H1 (cell line): ENCODE data around the gene ENO2. TPM values are rescaled to one million over a fixed set of nuclear protein-coding genes. Genes with fewer than 3 reads are reported as not detected.
"Not testable (repeated sequence)": the region's sequence is repeated elsewhere in the genome, so short reads cannot be mapped to it uniquely, and the experiment has no call there.

Experiments
- CTCF ChIA-PET: fragments of 300-600 bp; sonication (Branson Sonifier 250); formaldehyde crosslinking; loops from one replicate; lab custom pipeline; 2021; ENCODE audit not compliant: partially characterized antibody; lab: Charles Lee
- POLR2A ChIA-PET: fragments of 300-600 bp; sonication (Branson Sonifier 250); formaldehyde crosslinking; loops from one replicate; lab custom pipeline; 2021; ENCODE audit warnings: inconsistent platforms; ENCODE audit not compliant: partially characterized antibody; lab: Charles Lee
- DNase-seq, 2 experiments: peaks; one replicate each; pipeline versions ENCODE4 v3.0.0 to v3.0.0-alpha.2; 2010 to 2022; ENCODE audit warnings: low spot score in 2 of 2, low read depth in 1 of 2, mixed read lengths in 1 of 2
- FAIRE-seq: peaks from 2 replicates; lab custom pipeline; 2011; peaks lifted over from hg19 to GRCh38; lab: Jason Lieb, UNC
- H2AFZ ChIP-seq: 2 replicates; pipeline ENCODE4 v1.8.1; 2012; ENCODE audit warnings: low read length, inconsistent platforms
- H2AK5ac ChIP-seq: 2 replicates; pipeline ENCODE4 v1.6.1; 2013; ENCODE audit warnings: low read depth, low read length
- H2BK120ac ChIP-seq: replicated peaks from 2 replicates; pipeline ENCODE3; 2013; ENCODE audit warnings: low read depth, low read length, inconsistent platforms
- H2BK12ac ChIP-seq: 2 replicates; pipeline ENCODE4 v1.6.1; 2013; ENCODE audit warnings: low read depth, low read length
- H2BK15ac ChIP-seq: 2 replicates; pipeline ENCODE4 v1.6.1; 2013; ENCODE audit warnings: low read length
- H2BK20ac ChIP-seq: 2 replicates; pipeline ENCODE4 v1.6.1; 2013; ENCODE audit warnings: low read length
- H2BK5ac ChIP-seq: 2 replicates; pipeline ENCODE4 v1.6.1; 2013; ENCODE audit warnings: low read depth, low read length
- H3K14ac ChIP-seq: 2 replicates; pipeline ENCODE4 v1.6.1; 2013; ENCODE audit warnings: inconsistent platforms; ENCODE audit not compliant: insufficient read length
- H3K18ac ChIP-seq: 2 replicates; pipeline ENCODE4 v1.6.1; 2013; ENCODE audit warnings: low read length; ENCODE audit errors: extremely low read depth
- H3K23ac ChIP-seq: 2 replicates; pipeline ENCODE4 v1.6.1; 2013; ENCODE audit warnings: inconsistent platforms; ENCODE audit not compliant: insufficient read length
- H3K23me2 ChIP-seq: 2 replicates; pipeline ENCODE4 v1.6.1; 2013; ENCODE audit warnings: low read depth, low read length
- H3K27ac ChIP-seq: 2 replicates; pipeline ENCODE4 v1.6.1; 2011; ENCODE audit warnings: low read depth, low read length, inconsistent platforms
- H3K27me3 ChIP-seq, 4 experiments: replicated peaks in 1 of 4; 1 replicate in 1 of 4; 2 replicates in 3 of 4; pipeline versions ENCODE4 v1.6.1 to v1.8.1; 2011 to 2013; ENCODE audit warnings: low read length in 3 of 4, mild to moderate bottlenecking in 3 of 4, inconsistent platforms in 2 of 4, mixed read lengths in 2 of 4, moderate library complexity in 1 of 4; ENCODE audit not compliant: control insufficient read depth in 3 of 4, insufficient read depth in 3 of 4; ENCODE audit errors: extremely low read depth in 1 of 4
- H3K36me3 ChIP-seq, 4 experiments: 2 replicates each; pipeline versions ENCODE4 v1.6.1 to v1.8.1; 2011 to 2013; ENCODE audit warnings: mild to moderate bottlenecking in 4 of 4, low read length in 3 of 4, moderate library complexity in 2 of 4, control low read depth in 1 of 4, inconsistent platforms in 1 of 4; ENCODE audit not compliant: insufficient read depth in 4 of 4, control insufficient read depth in 2 of 4
- H3K4ac ChIP-seq: replicated peaks from 2 replicates; pipeline ENCODE3; 2013; ENCODE audit warnings: low read length, low read depth, mixed read lengths, inconsistent platforms; ENCODE audit not compliant: insufficient read length
- H3K4me1 ChIP-seq, 4 experiments: replicated peaks in 1 of 4; 1 replicate in 1 of 4; 2 replicates in 3 of 4; pipeline versions ENCODE4 v1.6.1 to v1.8.1; 2011 to 2013; ENCODE audit warnings: low read length in 3 of 4, inconsistent platforms in 2 of 4, mixed read lengths in 1 of 4; ENCODE audit not compliant: insufficient read depth in 4 of 4, control insufficient read depth in 3 of 4
- H3K4me2 ChIP-seq, 2 experiments: 2 replicates each; pipeline versions ENCODE4 v1.6.1 to v1.8.1; 2011 to 2013; ENCODE audit warnings: low read depth in 2 of 2, low read length in 2 of 2, control low read depth in 1 of 2, inconsistent platforms in 1 of 2, mild to moderate bottlenecking in 1 of 2; ENCODE audit not compliant: insufficient read depth in 1 of 2
- H3K4me3 ChIP-seq, 4 experiments: fragments of 200-600, 300-600 bp in 1 of 4; sonication (generic), shearing (Covaris generic), sonication (Bioruptor Twin) in 1 of 4; 2 replicates each; pipeline versions ENCODE4 v1.5.1 to v1.8.1; 2011 to 2016; ENCODE audit warnings: low read length in 4 of 4, low read depth in 3 of 4, control low read depth in 2 of 4, inconsistent platforms in 2 of 4, mild to moderate bottlenecking in 2 of 4, mixed read lengths in 1 of 4, moderate library complexity in 1 of 4; ENCODE audit not compliant: insufficient read depth in 2 of 4; ENCODE audit errors: extremely low read depth in 1 of 4
- H3K56ac ChIP-seq: replicated peaks from 2 replicates; pipeline ENCODE3; 2013; ENCODE audit warnings: low read depth, mild to moderate bottlenecking, mixed read lengths, low read length, inconsistent platforms; ENCODE audit not compliant: insufficient read length
- H3K79me1 ChIP-seq: 2 replicates; pipeline ENCODE4 v1.6.1; 2013; ENCODE audit warnings: low read depth, low read length, control low read depth
- H3K79me2 ChIP-seq, 2 experiments: 2 replicates each; pipeline versions ENCODE4 v1.6.1 to v1.8.1; 2012 to 2013; ENCODE audit warnings: low read length in 2 of 2, mild to moderate bottlenecking in 2 of 2, inconsistent platforms in 1 of 2; ENCODE audit not compliant: insufficient read depth in 2 of 2, control insufficient read depth in 1 of 2
- H3K9ac ChIP-seq, 4 experiments: replicated peaks in 1 of 4; 1 replicate in 1 of 4; 2 replicates in 3 of 4; pipeline versions ENCODE4 v1.6.1 to v1.8.1; 2011 to 2013; ENCODE audit warnings: low read depth in 3 of 4, low read length in 3 of 4, control low read depth in 2 of 4, mild to moderate bottlenecking in 2 of 4, moderate library complexity in 2 of 4, inconsistent platforms in 1 of 4; ENCODE audit errors: extremely low read depth in 1 of 4
- H3K9me3 ChIP-seq, 2 experiments: 2 replicates each; pipeline versions ENCODE4 v1.6.1 to v1.8.1; 2012 to 2013; ENCODE audit warnings: mild to moderate bottlenecking in 2 of 2, moderate library complexity in 2 of 2, control low read depth in 1 of 2, inconsistent platforms in 1 of 2, low read depth in 1 of 2, low read length in 1 of 2, mixed read lengths in 1 of 2; ENCODE audit not compliant: insufficient read depth in 2 of 2
- H4K20me1 ChIP-seq, 2 experiments: replicated peaks in 1 of 2; 2 replicates each; pipeline versions ENCODE3 to v1.8.1; 2011 to 2013; ENCODE audit warnings: inconsistent platforms in 2 of 2, low read length in 2 of 2, mild to moderate bottlenecking in 1 of 2; ENCODE audit not compliant: insufficient read depth in 2 of 2, control insufficient read depth in 1 of 2
- H4K5ac ChIP-seq: 2 replicates; pipeline ENCODE4 v1.6.1; 2013; ENCODE audit warnings: low read length, low read depth, mixed read lengths, inconsistent platforms; ENCODE audit not compliant: insufficient read length
- H4K8ac ChIP-seq: 2 replicates; pipeline ENCODE4 v1.8.0; 2013; ENCODE audit warnings: mild to moderate bottlenecking, moderate library complexity, low read length, inconsistent platforms; ENCODE audit not compliant: insufficient read depth; ENCODE audit errors: extremely low read depth
- H4K91ac ChIP-seq: replicated peaks from 2 replicates; pipeline ENCODE3; 2013; ENCODE audit warnings: low read length, mixed read lengths, inconsistent platforms; ENCODE audit not compliant: insufficient read length
- JUN ChIP-seq: IDR thresholded peaks from 2 replicates; pipeline ENCODE4 v1.6.1; 2011; ENCODE audit warnings: low read depth, mild to moderate bottlenecking, improper control_type of control experiment, low read length
- WGBS, 2 experiments: shearing (Covaris generic) in 1 of 2; methylation state at CpG; one replicate each; pipeline versions ENCODE4 v1.1.6 to v1.1.7; 2013 to 2015; ENCODE audit warnings: low lambda C conversion rate in 2 of 2, mixed read lengths in 2 of 2, inconsistent platforms in 1 of 2, low coverage in 1 of 2, missing lambda C conversion rate in 1 of 2; ENCODE audit not compliant: insufficient replicate concordance in 2 of 2, insufficient coverage in 1 of 2, insufficient read length in 1 of 2; ENCODE audit errors: extremely low coverage in 1 of 2, missing lambda C conversion rate in 1 of 2; 5-methylcytosine and 5-hydroxymethylcytosine counted together
- polyA plus RNA-seq, 7 experiments: library from polyadenylated mRNA; depleted of rRNA in 3 of 7; stranded (reverse) in 5 of 7; unstranded in 2 of 7; fragments of >200 nt in 5 of 7; fragments of 200-250 nt in 2 of 7; gene quantifications; 1 replicate in 5 of 7; 2 replicates in 1 of 7; 4 replicates in 1 of 7; pipeline versions ENCODE4 v1.2.1 to v1.2.3, GENCODE V29; 2011 to 2013; ENCODE audit warnings: missing spikeins in 2 of 7, mixed read lengths in 2 of 7
- total RNA-seq: library from RNA; stranded (reverse); fragmentation: NEBNext Ultra II Directional; extraction: Animal tissue kit (Norgen Biotek cat#: 25700); gene quantifications from 2 replicates; pipeline ENCODE4 v1.2.1, GENCODE V29; 2021

The ENO2 gene
- total and polyA plus RNA-seq, 2 of the 8 experiments (the other 6 are each of a cell fraction or from before 2014, with no cell fraction given): 92.4 to 102 TPM

- no peak for TF ChIP-seq JUN
Observed at GRCh38 chr12:6884539-6884938, 29.8 kb upstream of the ENO2 start (continued).

GRCh38 chr12:6886206-6886999, 28.0 kb upstream of the ENO2 start:
- not testable (repeated sequence) for H3K9me3 ChIP-seq, H2BK12ac ChIP-seq, H3K23me2 ChIP-seq, H3K27me3 ChIP-seq, H2BK20ac ChIP-seq, H2BK15ac ChIP-seq, H3K23ac ChIP-seq, H2AFZ ChIP-seq, H2BK120ac ChIP-seq, H3K27ac ChIP-seq, FAIRE-seq, H3K4me3 ChIP-seq, H4K20me1 ChIP-seq, H3K9ac ChIP-seq, H3K14ac ChIP-seq, H4K91ac ChIP-seq, H2AK5ac ChIP-seq, H3K79me1 ChIP-seq, H4K8ac ChIP-seq, H3K56ac ChIP-seq, H3K4ac ChIP-seq, DNase-seq, H3K79me2 ChIP-seq
- 54% methylated on average over 10 of the region's 15 CpGs; no CpG with 5 or more reads in 1 of the 2 experiments for WGBS, 2 experiments
- peak overlapping the region; percentile 60 for H3K18ac ChIP-seq
- peak overlapping the region; percentile 44 for H4K5ac ChIP-seq
- peaks cover 0 to 20% (median 1%) of the 10 kb centered on the region in 4 experiments; a peak in 4 of 8 replicates for H3K36me3 ChIP-seq
- ChIA-PET POLR2A (interaction anchor here (0.6 to 7.8 kb wide), 9 partner anchors 14 to 82 kb away, joined by 3 to 86 read pairs (median 4); partner anchors contain the start of genes C12orf57, ENO2, RNU7-1 and SPSB2), CTCF (interaction anchor here (1.4 to 3.1 kb wide), 3 partner anchors 10 to 15 kb away, joined by 4 to 18 read pairs (median 18); partner anchors contain the start of gene SPSB2)
- H3K4me2 ChIP-seq: peak overlapping the region; percentile 15 to 54; a peak in 3 of 4 replicates
- peaks cover 2 to 13% (median 8%) of the 10 kb centered on the region in 4 experiments; a peak in 6 of 7 replicates for H3K4me1 ChIP-seq
- H2BK5ac ChIP-seq: peak overlapping the region; percentile 52; the same call in 1 of the 2 replicates
